Panc1 (cell line): ENCODE data around the gene TXN2. TPM values are rescaled to one million over a fixed set of nuclear protein-coding genes. Genes with fewer than 3 reads are reported as not detected.
"Not testable (repeated sequence)": the region's sequence is repeated elsewhere in the genome, so short reads cannot be mapped to it uniquely, and the experiment has no call there.

Experiments used
- ATAC-seq: fragments of 200-7000 bp; cut with Tn5 transposase; 2 replicates; pipeline ENCODE4 v1.9.1; 2020; ENCODE audit warnings: mild to moderate bottlenecking, moderate library complexity
- BruUV-seq: library from RNA; stranded (reverse); fragments of 400-500 nt; replicated peaks from 2 replicates; lab custom pipeline; 2021; lab: Mats Ljungman, UMichigan
- CTCF ChIA-PET: fragments of 300-600 bp; sonication (Branson Sonifier 250); formaldehyde crosslinking; loops from one replicate; lab custom pipeline; 2022; ENCODE audit warnings: antibody characterized with exemption; lab: Charles Lee
- POLR2A ChIA-PET: fragments of 300-600 bp; sonication (Branson Sonifier 250); formaldehyde crosslinking; loops from one replicate; lab custom pipeline; 2022; ENCODE audit warnings: antibody characterized with exemption; lab: Charles Lee
- DNase-seq: peaks from one replicate; pipeline ENCODE4 v3.0.0-alpha.2; 2010; ENCODE audit warnings: low read depth, low spot score
- H3K27ac ChIP-seq: 2 replicates; pipeline ENCODE4 v1.5.1; 2011; ENCODE audit warnings: mild to moderate bottlenecking, low read length, inconsistent platforms
- H3K27me3 ChIP-seq: fragments of 200-500 bp; sonication (Bioruptor generic); 2 replicates; pipeline ENCODE4 v1.6.0; 2014; ENCODE audit warnings: low read length, inconsistent platforms; ENCODE audit not compliant: control insufficient read depth, insufficient read depth
- H3K36me3 ChIP-seq: fragments of 200-500 bp; sonication (Bioruptor generic); 2 replicates; pipeline ENCODE4 v1.5.1; 2014; ENCODE audit warnings: inconsistent platforms, mild to moderate bottlenecking, low read length, moderate library complexity; ENCODE audit not compliant: control insufficient read depth, insufficient read depth
- H3K4me1 ChIP-seq: 2 replicates; pipeline ENCODE4 v1.5.1; 2011; ENCODE audit warnings: inconsistent platforms, mild to moderate bottlenecking, low read length, moderate library complexity; ENCODE audit not compliant: control insufficient read depth, insufficient read depth
- H3K4me3 ChIP-seq, 2 experiments: 2 replicates each; pipeline ENCODE4 v1.5.1; 2011 to 2012; ENCODE audit warnings: low read depth in 2 of 2, low read length in 2 of 2, mild to moderate bottlenecking in 2 of 2, inconsistent platforms in 1 of 2, moderate library complexity in 1 of 2
- H3K9me3 ChIP-seq: fragments of 200-500 bp; sonication (Bioruptor generic); 2 replicates; pipeline ENCODE4 v1.5.1; 2014; ENCODE audit warnings: low read depth, mild to moderate bottlenecking, inconsistent platforms, low read length, moderate library complexity; ENCODE audit not compliant: control insufficient read depth, insufficient read depth
- POLR2AphosphoS5 ChIP-seq: IDR thresholded peaks from 2 replicates; pipeline ENCODE4 v1.6.1; 2012; ENCODE audit warnings: mild to moderate bottlenecking, low read depth, low read length, moderate library complexity
- REST ChIP-seq, 2 experiments: IDR thresholded peaks; 2 replicates each; pipeline ENCODE4 v1.6.1; 2011 to 2012; ENCODE audit warnings: low read depth in 2 of 2, control low read depth in 1 of 2, low read length in 1 of 2, mild to moderate bottlenecking in 1 of 2, moderate library complexity in 1 of 2; ENCODE audit not compliant: insufficient read depth in 1 of 2
- SIN3A ChIP-seq: IDR thresholded peaks from 2 replicates; pipeline ENCODE4 v1.6.1; 2012; ENCODE audit warnings: low read depth, mild to moderate bottlenecking, low read length, moderate library complexity, borderline replicate concordance; ENCODE audit not compliant: insufficient read depth
- TCF7L2 ChIP-seq: IDR thresholded peaks from 2 replicates; pipeline ENCODE4 v1.6.1; 2011; ENCODE audit warnings: mild to moderate bottlenecking, low read depth, low read length, inconsistent platforms
- in situ Hi-C: cut with HindIII; loops from 2 replicates; pipeline ENCODE4 v1.10.0; 2016; ENCODE audit warnings: low sequenced_read_pairs, low pct_unique_long_range_greater_than_20kb
- intact Hi-C: fragments of 100-400 bp; cut with micrococcal nuclease; formaldehyde crosslinking; loops from one replicate; pipeline ENCODE4 v1.10.0; 2022; ENCODE audit not compliant: unreplicated experiment
- total RNA-seq: library from RNA; stranded (reverse); gene quantifications from one replicate; pipeline ENCODE4 v1.2.1, GENCODE V29; 2021; ENCODE audit not compliant: unreplicated experiment
- TF ChIP-seq, protein P1 (sequence below): fragments of 450-650 bp; IDR thresholded peaks from 2 replicates; pipeline ENCODE4 v1.5.1; 2017; ENCODE audit warnings: mild to moderate bottlenecking

Gene TXN2
- total RNA-seq, 1 experiment from 2014 or later = 64.1 TPM

DNA sequence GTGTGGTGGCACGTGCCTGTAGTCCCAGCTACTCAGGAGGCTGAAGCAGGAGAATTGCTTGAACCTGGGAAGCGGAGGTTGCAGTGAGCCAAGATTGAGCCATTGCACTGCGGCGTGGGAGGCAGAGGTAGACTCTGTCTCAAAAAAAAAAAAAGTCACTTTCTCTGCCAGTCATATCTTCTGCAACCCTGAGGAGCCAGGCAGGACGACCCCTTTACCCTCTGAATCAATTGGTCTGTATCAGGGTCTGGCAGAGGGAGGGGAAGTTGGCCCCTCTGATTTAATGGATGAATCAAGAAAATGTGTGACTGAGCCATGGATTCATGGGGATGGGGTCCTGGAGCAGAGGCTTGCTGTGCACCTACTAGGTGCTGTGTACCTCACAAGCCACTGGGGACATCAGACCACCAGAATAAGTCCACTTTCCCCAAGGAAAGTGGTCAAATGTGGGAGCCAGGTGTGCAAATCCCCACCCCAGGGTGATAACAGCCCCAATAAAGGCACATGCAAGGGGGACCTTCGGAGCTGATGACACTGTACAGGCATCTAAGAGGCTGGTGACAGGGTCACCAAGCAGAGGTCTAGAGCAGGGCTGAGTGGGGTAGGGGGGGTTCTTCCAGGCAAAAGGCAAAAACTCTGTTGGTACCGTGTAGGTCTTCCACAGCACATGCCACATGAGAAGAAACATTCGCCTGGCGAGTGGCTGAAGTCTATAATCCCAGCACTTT is 29.0 kb downstream of the TXN2 start:
- DNase-seq (no peak), ATAC-seq (no peak)
- no peaks in the 10 kb centered on the region for H3K9me3 ChIP-seq
- H3K4me1 ChIP-seq = peaks cover 27% of the 10 kb centered on the region
- CTCF ChIA-PET = interaction anchor here (0.7 kb wide), 1 partner anchor 426 kb away, joined by 6 read pairs; no protein-coding TSS in a partner anchor
- H3K36me3 ChIP-seq = no peaks in the 10 kb centered on the region
- no TSS peak for BruUV-seq
- H3K27me3 ChIP-seq = no peaks in the 10 kb centered on the region
- TF ChIP-seq SIN3A (no peak), REST (IDR thresholded peaks at IDR 0.05; ENCODE audit: insufficient read depth in 1 of 2, low read depth in 2 of 2, low read length in 1 of 2) (no peak), POLR2AphosphoS5 (no peak), TCF7L2 (no peak)
- TF ChIP-seq, protein P1, sequence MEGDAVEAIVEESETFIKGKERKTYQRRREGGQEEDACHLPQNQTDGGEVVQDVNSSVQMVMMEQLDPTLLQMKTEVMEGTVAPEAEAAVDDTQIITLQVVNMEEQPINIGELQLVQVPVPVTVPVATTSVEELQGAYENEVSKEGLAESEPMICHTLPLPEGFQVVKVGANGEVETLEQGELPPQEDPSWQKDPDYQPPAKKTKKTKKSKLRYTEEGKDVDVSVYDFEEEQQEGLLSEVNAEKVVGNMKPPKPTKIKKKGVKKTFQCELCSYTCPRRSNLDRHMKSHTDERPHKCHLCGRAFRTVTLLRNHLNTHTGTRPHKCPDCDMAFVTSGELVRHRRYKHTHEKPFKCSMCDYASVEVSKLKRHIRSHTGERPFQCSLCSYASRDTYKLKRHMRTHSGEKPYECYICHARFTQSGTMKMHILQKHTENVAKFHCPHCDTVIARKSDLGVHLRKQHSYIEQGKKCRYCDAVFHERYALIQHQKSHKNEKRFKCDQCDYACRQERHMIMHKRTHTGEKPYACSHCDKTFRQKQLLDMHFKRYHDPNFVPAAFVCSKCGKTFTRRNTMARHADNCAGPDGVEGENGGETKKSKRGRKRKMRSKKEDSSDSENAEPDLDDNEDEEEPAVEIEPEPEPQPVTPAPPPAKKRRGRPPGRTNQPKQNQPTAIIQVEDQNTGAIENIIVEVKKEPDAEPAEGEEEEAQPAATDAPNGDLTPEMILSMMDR = no peak
- intact Hi-C loops (no loop called here), in situ Hi-C loops (no loop called here)
- no peak overlapping the region for H3K4me3 ChIP-seq
- POLR2A ChIA-PET = interaction anchor here (0.7 kb wide), 1 partner anchor 109 kb away, joined by 10 read pairs; no protein-coding TSS in a partner anchor
- peak overlapping the region; percentile 79 for H3K27ac ChIP-seq

DNA sequence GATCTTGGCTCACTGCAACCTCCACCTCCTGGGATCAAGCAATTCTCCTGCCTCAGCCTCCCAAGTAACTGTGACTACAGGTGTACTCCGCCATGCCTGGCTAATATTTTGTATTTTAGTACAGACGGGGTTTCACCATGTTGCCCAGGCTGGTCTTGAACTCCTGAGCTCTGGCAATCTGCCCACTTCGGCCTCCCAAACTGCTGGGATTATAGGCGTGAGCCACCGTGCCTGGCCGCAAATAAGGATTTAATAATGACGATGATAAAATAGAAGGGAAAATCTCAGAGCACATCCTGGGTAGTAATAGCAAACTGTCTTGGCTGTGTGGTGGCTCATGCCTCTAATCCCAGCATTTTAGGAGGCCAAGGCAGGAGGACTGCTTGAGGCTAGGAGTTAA is 30.5 kb downstream of the TXN2 start:
- not testable (repeated sequence) for H3K27ac ChIP-seq, BruUV-seq

DNA sequence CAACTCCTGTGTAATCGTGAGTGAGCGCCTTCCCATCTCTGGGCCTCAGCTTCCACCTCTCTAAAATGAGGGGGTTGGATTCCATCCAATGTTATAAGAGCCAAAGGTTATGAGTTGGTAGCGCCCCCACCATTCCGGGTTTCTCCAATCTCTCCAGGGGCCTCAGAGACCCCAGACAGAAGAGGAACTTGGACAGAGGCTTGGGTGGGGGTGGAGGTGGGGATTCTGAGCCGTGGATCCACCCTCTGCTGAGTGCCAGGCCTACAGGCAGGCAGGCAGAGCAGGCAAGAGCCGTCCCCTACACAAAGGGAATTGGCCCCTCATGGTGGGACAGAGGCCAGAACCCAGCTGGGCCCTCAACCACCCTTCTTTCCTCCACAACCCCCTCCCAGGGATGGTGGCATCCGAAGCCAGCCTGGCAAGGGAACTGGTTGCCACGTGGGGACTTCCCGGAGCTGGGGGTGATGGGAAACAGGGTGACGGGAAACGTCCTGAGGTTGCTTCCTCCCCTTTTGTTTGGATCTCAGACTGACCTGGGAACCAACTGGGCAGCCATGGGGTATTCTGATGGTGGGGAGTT is 31.8 kb downstream of the TXN2 start:
- POLR2A ChIA-PET = no interaction called here
- Histone ChIP-seq H3K27me3 (no peaks in the 10 kb centered on the region), H3K36me3 (no peaks in the 10 kb centered on the region), H3K4me1 (peaks cover 22% of the 10 kb centered on the region), H3K27ac (peak overlapping the region; percentile 34; the same call in 1 of the 2 replicates), H3K9me3 (no peaks in the 10 kb centered on the region), H3K4me3 (no peak overlapping the region)
- CTCF ChIA-PET = no interaction called here
- no peak for TF ChIP-seq POLR2AphosphoS5
- TF ChIP-seq REST (IDR thresholded peaks at IDR 0.05; ENCODE audit: insufficient read depth in 1 of 2, low read depth in 2 of 2, low read length in 1 of 2) = no peak
- TF ChIP-seq, protein P1 = no peak
- no peak for TF ChIP-seq SIN3A
- no peak for TF ChIP-seq TCF7L2
- DNase-seq (no peak), ATAC-seq (no peak)
- intact Hi-C loops = no loop called here
- in situ Hi-C loops = no loop called here
- BruUV-seq = no TSS peak

More for the DNA sequence above, 30.5 kb downstream of the TXN2 start:
- H3K9me3 ChIP-seq, CTCF ChIA-PET, H3K4me3 ChIP-seq, H3K27me3 ChIP-seq, ATAC-seq, POLR2A ChIA-PET, DNase-seq, H3K36me3 ChIP-seq, in situ Hi-C loops, intact Hi-C loops: not testable (repeated sequence)
- H3K4me1 ChIP-seq = peaks cover 27% of the 10 kb centered on the region
